Liver (tissue), 3 donors: ENCODE data around the gene CCDC93.

Experiments
- ATF3 ChIP-seq: IDR thresholded peaks from 2 replicates; pipeline ENCODE4 v1.6.1; 2016; ENCODE audit warnings: antibody characterized with exemption
- CTCF ChIP-seq: fragments of 150-350 bp; IDR thresholded peaks from 2 replicates; pipeline ENCODE4 v1.5.1; 2017; ENCODE audit warnings: improper control_type of control experiment, low read depth, low read length; ENCODE audit not compliant: missing input control
- GABPA ChIP-seq, 2 donors: IDR thresholded peaks in 1 of 2; conservative IDR thresholded peaks in 1 of 2; 2 replicates each; pipeline ENCODE4 v1.6.1; 2016; ENCODE audit warnings: antibody characterized with exemption in 2 of 2, mild to moderate bottlenecking in 1 of 2, moderate library complexity in 1 of 2
- HNF4A ChIP-seq, 2 donors: conservative IDR thresholded peaks; 2 replicates each; pipeline ENCODE4 v1.6.1; 2016; ENCODE audit warnings: antibody characterized with exemption in 2 of 2, mild to moderate bottlenecking in 2 of 2
- HNF4G ChIP-seq: IDR thresholded peaks from 2 replicates; pipeline ENCODE4 v1.6.1; 2016; ENCODE audit warnings: antibody characterized with exemption
- JUND ChIP-seq, 2 donors: IDR thresholded peaks; 2 replicates each; pipeline ENCODE4 v1.6.1; 2016; ENCODE audit warnings: antibody characterized with exemption in 2 of 2
- MAX ChIP-seq: IDR thresholded peaks from 2 replicates; pipeline ENCODE4 v1.6.1; 2016; ENCODE audit warnings: antibody characterized with exemption
- NR2F2 ChIP-seq: IDR thresholded peaks from 2 replicates; pipeline ENCODE4 v1.6.1; 2016; ENCODE audit warnings: antibody characterized with exemption
- RAD21 ChIP-seq, 2 donors: IDR thresholded peaks; 2 replicates each; pipeline ENCODE4 v1.6.1; 2016; ENCODE audit warnings: antibody characterized with exemption in 2 of 2, mild to moderate bottlenecking in 2 of 2
- REST ChIP-seq: IDR thresholded peaks from 2 replicates; pipeline ENCODE4 v1.6.1; 2016; ENCODE audit warnings: antibody characterized with exemption, mild to moderate bottlenecking
- RXRA ChIP-seq, 2 donors: IDR thresholded peaks; 2 replicates each; pipeline ENCODE4 v1.6.1; 2017 to 2018; ENCODE audit warnings: antibody characterized with exemption in 2 of 2, mild to moderate bottlenecking in 1 of 2
- TAF1 ChIP-seq: conservative IDR thresholded peaks from 2 replicates; pipeline ENCODE4 v1.6.1; 2016; ENCODE audit warnings: antibody characterized with exemption, mild to moderate bottlenecking
- ZBTB33 ChIP-seq: IDR thresholded peaks from 2 replicates; pipeline ENCODE4 v1.6.1; 2016; ENCODE audit warnings: antibody characterized with exemption
- donor health status: healthy.
- donor health status: healthy.

GRCh38 chr2:118050974-118051373 lies 37.1 kb upstream of the CCDC93 start:
- TF ChIP-seq RAD21 (IDR thresholded peaks at IDR 0.05) (no peak), MAX (no peak), CTCF (no peak), TAF1 (no peak), REST (no peak), ZBTB33 (no peak), HNF4A (conservative IDR thresholded peaks at IDR 0.05) (no peak), JUND (IDR thresholded peaks at IDR 0.05) (no peak), ATF3 (no peak), RXRA (IDR thresholded peaks at IDR 0.05) (no peak), NR2F2 (no peak), GABPA (IDR thresholded peaks at IDR 0.05 in 1 of 2, conservative IDR thresholded peaks at IDR 0.05 in 1 of 2) (no peak), HNF4G (no peak)
